GM23338 (cell line): ENCODE results near the gene CCL21. TPM values are rescaled to one million over a fixed set of nuclear protein-coding genes. Genes with fewer than 3 reads are reported as not detected.

Experiments
- ATAC-seq: fragments of 200-7000 bp; cut with Tn5 transposase; 3 replicates; pipeline ENCODE4 v1.9.1; 2020
- DNase-seq: peaks from one replicate; pipeline ENCODE4 v3.0.0-alpha.2; 2015; ENCODE audit warnings: low spot score
- H2AFZ ChIP-seq: fragments of 200-600 bp; sonication (generic); 2 replicates; pipeline ENCODE4 v1.8.0; 2016; ENCODE audit warnings: antibody characterized with exemption, mild to moderate bottlenecking, moderate library complexity
- H3F3A ChIP-seq: fragments of 200-600 bp; sonication (generic); replicated peaks from 2 replicates; pipeline ENCODE4 v1.8.0; 2017; ENCODE audit warnings: antibody characterized with exemption, mixed run types, low read depth
- H3K27ac ChIP-seq: fragments of 200-600 bp; sonication (generic); 2 replicates; pipeline ENCODE4 v1.6.1; 2016; ENCODE audit warnings: low read depth
- H3K27me3 ChIP-seq: fragments of 200-600 bp; sonication (generic); 2 replicates; pipeline ENCODE4 v1.8.0; 2016; ENCODE audit warnings: mild to moderate bottlenecking, mixed run types, moderate library complexity; ENCODE audit not compliant: insufficient read depth
- H3K36me3 ChIP-seq: fragments of 200-600 bp; sonication (generic); 2 replicates; pipeline ENCODE4 v1.8.0; 2016; ENCODE audit warnings: mild to moderate bottlenecking; ENCODE audit not compliant: insufficient read depth
- H3K4me1 ChIP-seq: fragments of 200-600 bp; sonication (generic); 2 replicates; pipeline ENCODE4 v1.8.0; 2016; ENCODE audit warnings: mild to moderate bottlenecking, moderate library complexity; ENCODE audit not compliant: insufficient read depth
- H3K4me2 ChIP-seq: fragments of 200-600 bp; sonication (generic); 2 replicates; pipeline ENCODE4 v1.7.1; 2017; ENCODE audit warnings: mixed run types
- H3K4me3 ChIP-seq: fragments of 200-600 bp; sonication (generic); 2 replicates; pipeline ENCODE4 v1.6.1; 2016; ENCODE audit warnings: mixed run types
- H3K79me2 ChIP-seq: fragments of 200-600 bp; sonication (generic); replicated peaks from 2 replicates; pipeline ENCODE4 v1.8.0; 2017; ENCODE audit warnings: mild to moderate bottlenecking; ENCODE audit not compliant: insufficient read depth
- H3K9me2 ChIP-seq: fragments of 200-600 bp; sonication (generic); 2 replicates; pipeline ENCODE4 v1.8.0; 2017; ENCODE audit not compliant: insufficient read depth
- H4K20me1 ChIP-seq: fragments of 200-600 bp; sonication (generic); replicated peaks from 2 replicates; pipeline ENCODE4 v1.8.0; 2017; ENCODE audit warnings: mild to moderate bottlenecking; ENCODE audit not compliant: insufficient read depth
- H3K27ac Mint-ChIP-seq: 2 replicates; pipeline ENCODE4 v1.8.0; 2020; ENCODE audit warnings: inconsistent platforms, mild to moderate bottlenecking, moderate library complexity, mixed read lengths
- H3K27me3 Mint-ChIP-seq: 3 replicates; pipeline ENCODE4 v1.8.0; 2022; ENCODE audit warnings: low read depth, mild to moderate bottlenecking, moderate library complexity, mixed read lengths, inconsistent platforms; ENCODE audit not compliant: insufficient read depth, poor library complexity
- H3K36me3 Mint-ChIP-seq: 3 replicates; pipeline ENCODE4 v1.8.0; 2021; ENCODE audit warnings: low read depth, mild to moderate bottlenecking, inconsistent platforms, moderate library complexity, mixed read lengths
- H3K4me1 Mint-ChIP-seq: 3 replicates; pipeline ENCODE4 v1.8.0; 2020; ENCODE audit warnings: mild to moderate bottlenecking, inconsistent platforms, mixed read lengths
- H3K4me3 Mint-ChIP-seq: 3 replicates; pipeline ENCODE4 v1.8.0; 2021; ENCODE audit warnings: moderate library complexity, mild to moderate bottlenecking, inconsistent platforms, mixed read lengths
- H3K9me3 Mint-ChIP-seq: 3 replicates; pipeline ENCODE4 v1.8.0; 2020; ENCODE audit warnings: moderate library complexity, mild to moderate bottlenecking, inconsistent platforms, mixed read lengths
- EZH2 ChIP-seq: fragments of 200-600 bp; sonication (generic); IDR thresholded peaks from one replicate; pipeline ENCODE4 v1.8.0; 2017; ENCODE audit warnings: antibody characterized with exemption, mild to moderate bottlenecking, low read depth; ENCODE audit not compliant: unreplicated experiment
- EZH2phosphoT487 ChIP-seq: fragments of 200-600 bp; sonication (generic); IDR thresholded peaks from one replicate; pipeline ENCODE4 v1.8.1; 2018; ENCODE audit warnings: antibody characterized with exemption; ENCODE audit not compliant: unreplicated experiment
- JUNB ChIP-seq: IDR thresholded peaks from one replicate; pipeline ENCODE4 v1.6.1; 2016; ENCODE audit warnings: antibody characterized with exemption; ENCODE audit not compliant: unreplicated experiment
- NANOG ChIP-seq: IDR thresholded peaks from 2 replicates; pipeline ENCODE4 v1.6.1; 2016; ENCODE audit warnings: antibody characterized with exemption, borderline replicate concordance
- STAT1 ChIP-seq: IDR thresholded peaks from one replicate; pipeline ENCODE4 v1.6.1; 2016; ENCODE audit warnings: antibody characterized with exemption; ENCODE audit not compliant: unreplicated experiment
- polyA plus RNA-seq: library from polyadenylated mRNA; unstranded; fragments of >200 nt; fragmentation: Nextera tagmentation; extraction: Ambion mirVana; gene quantifications from 2 replicates; pipeline ENCODE4 v1.2.1, GENCODE V29; 2016
- total RNA-seq: library from RNA; depleted of rRNA; stranded (reverse); fragments of >200 nt; shearing (Covaris generic); gene quantifications from 2 replicates; pipeline ENCODE4 v1.2.3, GENCODE V29; 2014
- TF ChIP-seq, protein P1 (sequence below), 2 experiments: fragments of 200-600 bp in 1 of 2; sonication (generic) in 1 of 2; conservative IDR thresholded peaks; 2 replicates each; pipeline versions ENCODE4 v1.5.1 to v1.6.1; 2016 to 2017; ENCODE audit warnings: antibody characterized with exemption in 2 of 2, low read depth in 2 of 2, mild to moderate bottlenecking in 2 of 2, moderate library complexity in 1 of 2
- TF ChIP-seq, protein P2 (sequence below): IDR thresholded peaks from one replicate; pipeline ENCODE4 v1.6.1; 2018; ENCODE audit warnings: antibody characterized with exemption; ENCODE audit not compliant: unreplicated experiment

Gene CCL21
- total and polyA plus RNA-seq, 2 experiments from 2014 or later = not detected

DNA sequence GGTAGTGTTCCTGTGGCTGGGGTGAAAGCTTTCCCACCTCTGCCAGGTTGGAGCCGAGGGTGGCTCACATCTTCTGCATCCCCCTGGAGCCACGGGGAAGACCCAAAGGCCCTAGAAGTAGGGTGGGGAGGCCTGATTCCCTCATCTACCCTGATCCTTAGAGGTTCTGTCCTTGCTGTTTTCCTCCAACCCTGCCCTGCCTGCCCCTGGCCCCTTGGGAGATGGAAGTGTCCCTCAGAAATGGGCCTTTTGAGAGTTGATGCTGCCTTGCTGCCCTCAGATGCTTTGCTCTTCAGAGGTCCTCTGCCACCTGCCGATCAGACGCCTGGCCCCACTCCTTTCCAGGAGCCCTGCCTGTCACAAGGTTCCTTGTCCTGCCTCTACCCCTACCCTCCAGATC, 25.1 kb downstream of the CCL21 start:
- no peak overlapping the region for H3K27ac ChIP-seq
- no peaks in the 10 kb centered on the region for H3F3A ChIP-seq
- H4K20me1 ChIP-seq = no peaks in the 10 kb centered on the region
- H3K4me1 ChIP-seq = peaks cover 10% of the 10 kb centered on the region
- Mint-ChIP-seq H3K36me3 (no peaks in the 10 kb centered on the region), H3K27me3 (peaks cover 6% of the 10 kb centered on the region), H3K27ac (no peak overlapping the region), H3K9me3 (no peaks in the 10 kb centered on the region), H3K4me3 (no peak overlapping the region), H3K4me1 (peaks cover 14% of the 10 kb centered on the region)
- no peak for ATAC-seq
- H3K9me2 ChIP-seq = no peaks in the 10 kb centered on the region
- H3K4me2 ChIP-seq = no peak overlapping the region
- no peak overlapping the region for H2AFZ ChIP-seq
- no peak overlapping the region for H3K4me3 ChIP-seq
- TF ChIP-seq STAT1 = no peak
- no peak for TF ChIP-seq EZH2phosphoT487
- TF ChIP-seq, protein P1, sequence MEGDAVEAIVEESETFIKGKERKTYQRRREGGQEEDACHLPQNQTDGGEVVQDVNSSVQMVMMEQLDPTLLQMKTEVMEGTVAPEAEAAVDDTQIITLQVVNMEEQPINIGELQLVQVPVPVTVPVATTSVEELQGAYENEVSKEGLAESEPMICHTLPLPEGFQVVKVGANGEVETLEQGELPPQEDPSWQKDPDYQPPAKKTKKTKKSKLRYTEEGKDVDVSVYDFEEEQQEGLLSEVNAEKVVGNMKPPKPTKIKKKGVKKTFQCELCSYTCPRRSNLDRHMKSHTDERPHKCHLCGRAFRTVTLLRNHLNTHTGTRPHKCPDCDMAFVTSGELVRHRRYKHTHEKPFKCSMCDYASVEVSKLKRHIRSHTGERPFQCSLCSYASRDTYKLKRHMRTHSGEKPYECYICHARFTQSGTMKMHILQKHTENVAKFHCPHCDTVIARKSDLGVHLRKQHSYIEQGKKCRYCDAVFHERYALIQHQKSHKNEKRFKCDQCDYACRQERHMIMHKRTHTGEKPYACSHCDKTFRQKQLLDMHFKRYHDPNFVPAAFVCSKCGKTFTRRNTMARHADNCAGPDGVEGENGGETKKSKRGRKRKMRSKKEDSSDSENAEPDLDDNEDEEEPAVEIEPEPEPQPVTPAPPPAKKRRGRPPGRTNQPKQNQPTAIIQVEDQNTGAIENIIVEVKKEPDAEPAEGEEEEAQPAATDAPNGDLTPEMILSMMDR (conservative IDR thresholded peaks at IDR 0.05; ENCODE audit: low read depth in 2 of 2) = no peak
- TF ChIP-seq NANOG = no peak
- no peak for TF ChIP-seq EZH2
- no peak for DNase-seq
- no peaks in the 10 kb centered on the region for H3K27me3 ChIP-seq
- H3K36me3 ChIP-seq = no peaks in the 10 kb centered on the region
- H3K79me2 ChIP-seq = no peaks in the 10 kb centered on the region

DNA sequence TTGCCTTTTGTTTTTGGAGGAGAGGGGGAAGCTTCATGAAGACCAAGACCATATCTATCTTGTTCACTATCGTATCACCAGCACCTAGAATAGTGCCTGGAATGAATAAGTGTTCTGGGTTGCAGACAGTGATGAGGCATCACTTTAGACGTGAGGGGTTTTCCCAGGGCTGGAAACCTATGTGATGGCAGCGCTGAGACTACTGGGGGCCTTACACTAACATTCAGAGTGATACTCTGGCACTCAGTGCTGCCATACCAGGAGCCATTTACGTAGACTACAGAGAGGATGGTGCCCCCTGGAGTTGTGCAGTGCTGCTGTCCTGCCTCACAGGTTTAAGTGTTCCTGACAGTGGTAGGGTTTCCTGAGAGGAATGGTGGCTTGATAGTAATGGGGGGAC, 25.8 kb downstream of the CCL21 start:
- H3K4me3 ChIP-seq = no peak overlapping the region
- peaks cover 10% of the 10 kb centered on the region for H3K4me1 ChIP-seq
- no peak overlapping the region for H3K27ac ChIP-seq
- no peak for ATAC-seq
- no peak for DNase-seq
- TF ChIP-seq, protein P2, sequence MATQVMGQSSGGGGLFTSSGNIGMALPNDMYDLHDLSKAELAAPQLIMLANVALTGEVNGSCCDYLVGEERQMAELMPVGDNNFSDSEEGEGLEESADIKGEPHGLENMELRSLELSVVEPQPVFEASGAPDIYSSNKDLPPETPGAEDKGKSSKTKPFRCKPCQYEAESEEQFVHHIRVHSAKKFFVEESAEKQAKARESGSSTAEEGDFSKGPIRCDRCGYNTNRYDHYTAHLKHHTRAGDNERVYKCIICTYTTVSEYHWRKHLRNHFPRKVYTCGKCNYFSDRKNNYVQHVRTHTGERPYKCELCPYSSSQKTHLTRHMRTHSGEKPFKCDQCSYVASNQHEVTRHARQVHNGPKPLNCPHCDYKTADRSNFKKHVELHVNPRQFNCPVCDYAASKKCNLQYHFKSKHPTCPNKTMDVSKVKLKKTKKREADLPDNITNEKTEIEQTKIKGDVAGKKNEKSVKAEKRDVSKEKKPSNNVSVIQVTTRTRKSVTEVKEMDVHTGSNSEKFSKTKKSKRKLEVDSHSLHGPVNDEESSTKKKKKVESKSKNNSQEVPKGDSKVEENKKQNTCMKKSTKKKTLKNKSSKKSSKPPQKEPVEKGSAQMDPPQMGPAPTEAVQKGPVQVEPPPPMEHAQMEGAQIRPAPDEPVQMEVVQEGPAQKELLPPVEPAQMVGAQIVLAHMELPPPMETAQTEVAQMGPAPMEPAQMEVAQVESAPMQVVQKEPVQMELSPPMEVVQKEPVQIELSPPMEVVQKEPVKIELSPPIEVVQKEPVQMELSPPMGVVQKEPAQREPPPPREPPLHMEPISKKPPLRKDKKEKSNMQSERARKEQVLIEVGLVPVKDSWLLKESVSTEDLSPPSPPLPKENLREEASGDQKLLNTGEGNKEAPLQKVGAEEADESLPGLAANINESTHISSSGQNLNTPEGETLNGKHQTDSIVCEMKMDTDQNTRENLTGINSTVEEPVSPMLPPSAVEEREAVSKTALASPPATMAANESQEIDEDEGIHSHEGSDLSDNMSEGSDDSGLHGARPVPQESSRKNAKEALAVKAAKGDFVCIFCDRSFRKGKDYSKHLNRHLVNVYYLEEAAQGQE = no peak
- TF ChIP-seq NANOG (no peak), EZH2 (no peak), JUNB (no peak)
- Mint-ChIP-seq H3K4me1 (peaks cover 14% of the 10 kb centered on the region), H3K27ac (no peak overlapping the region), H3K27me3 (peaks cover 6% of the 10 kb centered on the region), H3K4me3 (no peak overlapping the region), H3K9me3 (no peaks in the 10 kb centered on the region), H3K36me3 (no peaks in the 10 kb centered on the region)
- no peaks in the 10 kb centered on the region for H3F3A ChIP-seq
- H3K27me3 ChIP-seq = no peaks in the 10 kb centered on the region
- H3K4me2 ChIP-seq = no peak overlapping the region
- no peaks in the 10 kb centered on the region for H3K79me2 ChIP-seq
- no peaks in the 10 kb centered on the region for H3K9me2 ChIP-seq
- H4K20me1 ChIP-seq = no peaks in the 10 kb centered on the region
- no peak overlapping the region for H2AFZ ChIP-seq
- no peaks in the 10 kb centered on the region for H3K36me3 ChIP-seq
